ENCODE measurements around the gene EPB41L4A.

DNA sequence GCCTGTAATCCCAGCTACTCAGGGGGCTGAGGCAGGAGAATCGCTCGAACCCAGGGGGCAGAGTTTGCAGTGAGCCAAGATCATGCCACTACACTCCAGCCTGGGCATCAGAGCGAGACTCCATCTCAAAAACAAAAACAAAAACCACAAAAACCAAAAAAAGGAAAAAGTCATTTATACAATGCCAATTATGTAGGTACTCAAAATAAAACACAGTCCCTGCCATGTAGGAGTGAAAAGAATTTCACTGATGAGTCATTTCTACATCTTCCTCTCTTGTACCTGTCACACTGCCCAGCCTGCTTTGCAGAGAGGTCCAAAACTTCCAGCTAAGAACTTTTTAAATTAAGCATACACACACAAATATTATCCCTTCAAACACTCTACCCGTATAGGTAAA, 215.8 kb downstream of the EPB41L4A start:
- no peak for TF ChIP-seq POLR2A (IDR thresholded peaks at IDR 0.05; ENCODE audit: low read length)
- TF ChIP-seq GATA1 (IDR thresholded peaks at IDR 0.05; ENCODE audit: low read depth, low read length): no peak
